DND-41 (cell line): ENCODE results near the gene SRC.
A peak's percentile ranks its signal among the peaks of the same experiment; 100 is the strongest.

Source experiments
- ATAC-seq: fragments of 200-7000 bp; cut with Tn5 transposase; 3 replicates; pipeline ENCODE4 v1.9.1; 2021; ENCODE audit warnings: low read depth; ENCODE audit not compliant: insufficient read depth
- DNase-seq: peaks from one replicate; pipeline ENCODE4 v3.0.0-alpha.2; 2020
- H2AFZ ChIP-seq: 2 replicates; pipeline ENCODE4 v1.6.0; 2012; ENCODE audit warnings: low read depth, low read length
- H3K27ac ChIP-seq: 2 replicates; pipeline ENCODE4 v1.5.1; 2012; ENCODE audit warnings: low read length, inconsistent platforms
- H3K27me3 ChIP-seq: fragments of 200-600 bp; sonication (generic); 2 replicates; pipeline ENCODE4 v1.6.0; 2012; ENCODE audit warnings: low read length, mild to moderate bottlenecking, inconsistent platforms; ENCODE audit not compliant: insufficient read depth, poor library complexity
- H3K36me3 ChIP-seq: 2 replicates; pipeline ENCODE4 v1.5.1; 2012; ENCODE audit warnings: low read length, inconsistent platforms; ENCODE audit not compliant: insufficient read depth
- H3K4me1 ChIP-seq: 2 replicates; pipeline ENCODE4 v1.5.1; 2012; ENCODE audit warnings: mild to moderate bottlenecking, low read length; ENCODE audit not compliant: insufficient read depth
- H3K4me2 ChIP-seq: 2 replicates; pipeline ENCODE4 v1.6.0; 2012; ENCODE audit warnings: mild to moderate bottlenecking, moderate library complexity, low read length, inconsistent platforms; ENCODE audit not compliant: insufficient read depth
- H3K4me3 ChIP-seq, 2 experiments: fragments of 200-600 bp in 1 of 2; shearing (Covaris generic) in 1 of 2; 2 replicates each; pipeline ENCODE4 v1.5.1; 2012 to 2016; ENCODE audit warnings: inconsistent platforms in 2 of 2, low read length in 2 of 2, mild to moderate bottlenecking in 2 of 2, low read depth in 1 of 2, moderate library complexity in 1 of 2
- H3K79me2 ChIP-seq: 2 replicates; pipeline ENCODE4 v1.6.0; 2012; ENCODE audit warnings: low read length, inconsistent platforms; ENCODE audit not compliant: insufficient read depth
- H3K9ac ChIP-seq: 2 replicates; pipeline ENCODE4 v1.6.0; 2012; ENCODE audit warnings: low read depth, mild to moderate bottlenecking, inconsistent platforms, low read length, moderate library complexity
- H3K9me3 ChIP-seq: 2 replicates; pipeline ENCODE4 v1.5.1; 2012; ENCODE audit warnings: low read length, moderate library complexity, mild to moderate bottlenecking, inconsistent platforms; ENCODE audit not compliant: insufficient read depth, severe bottlenecking
- H4K20me1 ChIP-seq: 2 replicates; pipeline ENCODE4 v1.6.0; 2012; ENCODE audit warnings: low read length; ENCODE audit not compliant: insufficient read depth
- EZH2 ChIP-seq: IDR thresholded peaks from 3 replicates; pipeline ENCODE4 v1.6.1; 2012; ENCODE audit warnings: borderline replicate concordance, low read depth, mild to moderate bottlenecking, moderate library complexity, low read length, inconsistent platforms; ENCODE audit not compliant: severe bottlenecking
- TF ChIP-seq, protein P1 (sequence below): IDR thresholded peaks from 2 replicates; pipeline ENCODE4 v1.5.1; 2012; ENCODE audit warnings: borderline replicate concordance, low read length, moderate library complexity, mild to moderate bottlenecking; ENCODE audit not compliant: poor library complexity, severe bottlenecking; ENCODE audit errors: extremely low read depth

SRC gene

GRCh38 chr20:37340998-37341397, 4.9 kb upstream of the SRC start:
- ATAC-seq: no peak

DNA sequence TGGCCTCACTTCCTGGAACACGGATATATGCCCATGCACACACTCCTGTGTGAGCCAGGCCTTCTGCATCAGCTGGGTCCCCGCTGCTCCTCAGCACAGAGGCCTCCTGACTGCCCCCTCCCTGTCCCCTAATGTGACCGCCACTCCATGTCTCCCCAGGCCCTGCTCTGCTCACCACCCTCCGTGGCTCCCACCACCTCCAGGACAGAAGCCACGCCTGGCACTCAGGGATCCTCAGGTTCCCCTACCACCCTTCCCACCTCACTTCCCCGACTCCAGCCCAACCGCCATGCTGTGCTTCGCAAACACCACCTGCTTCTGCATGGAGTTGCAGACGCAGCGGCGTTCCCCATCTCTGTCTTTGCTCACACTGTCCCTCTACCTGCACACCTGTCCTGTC, 4.3 kb upstream of the SRC start:
- peaks cover 8% of the 10 kb centered on the region for H3K4me1 ChIP-seq
- no peak overlapping the region for H3K9ac ChIP-seq
- no peaks in the 10 kb centered on the region for H3K36me3 ChIP-seq
- H3K4me2 ChIP-seq: no peak overlapping the region
- DNase-seq (no peak), ATAC-seq (no peak)
- H4K20me1 ChIP-seq: no peaks in the 10 kb centered on the region
- no peaks in the 10 kb centered on the region for H3K27me3 ChIP-seq
- no peaks in the 10 kb centered on the region for H3K9me3 ChIP-seq
- no peak for TF ChIP-seq EZH2
- TF ChIP-seq, protein P1, sequence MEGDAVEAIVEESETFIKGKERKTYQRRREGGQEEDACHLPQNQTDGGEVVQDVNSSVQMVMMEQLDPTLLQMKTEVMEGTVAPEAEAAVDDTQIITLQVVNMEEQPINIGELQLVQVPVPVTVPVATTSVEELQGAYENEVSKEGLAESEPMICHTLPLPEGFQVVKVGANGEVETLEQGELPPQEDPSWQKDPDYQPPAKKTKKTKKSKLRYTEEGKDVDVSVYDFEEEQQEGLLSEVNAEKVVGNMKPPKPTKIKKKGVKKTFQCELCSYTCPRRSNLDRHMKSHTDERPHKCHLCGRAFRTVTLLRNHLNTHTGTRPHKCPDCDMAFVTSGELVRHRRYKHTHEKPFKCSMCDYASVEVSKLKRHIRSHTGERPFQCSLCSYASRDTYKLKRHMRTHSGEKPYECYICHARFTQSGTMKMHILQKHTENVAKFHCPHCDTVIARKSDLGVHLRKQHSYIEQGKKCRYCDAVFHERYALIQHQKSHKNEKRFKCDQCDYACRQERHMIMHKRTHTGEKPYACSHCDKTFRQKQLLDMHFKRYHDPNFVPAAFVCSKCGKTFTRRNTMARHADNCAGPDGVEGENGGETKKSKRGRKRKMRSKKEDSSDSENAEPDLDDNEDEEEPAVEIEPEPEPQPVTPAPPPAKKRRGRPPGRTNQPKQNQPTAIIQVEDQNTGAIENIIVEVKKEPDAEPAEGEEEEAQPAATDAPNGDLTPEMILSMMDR: no peak
- H2AFZ ChIP-seq: no peak overlapping the region
- H3K27ac ChIP-seq: no peak overlapping the region
- H3K4me3 ChIP-seq: no peak overlapping the region
- H3K79me2 ChIP-seq: peaks cover under 1% of the 10 kb centered on the region; the same call in 1 of the 2 replicates

More at GRCh38 chr20:37340998-37341397, 4.9 kb upstream of the SRC start:
- H3K4me2 ChIP-seq: no peak overlapping the region
- no peaks in the 10 kb centered on the region for H3K9me3 ChIP-seq
- H3K36me3 ChIP-seq: no peaks in the 10 kb centered on the region
- no peak for DNase-seq
- TF ChIP-seq, protein P1: no peak
- TF ChIP-seq EZH2: no peak
- no peaks in the 10 kb centered on the region for H4K20me1 ChIP-seq
- H3K27ac ChIP-seq: no peak overlapping the region
- peaks cover 7% of the 10 kb centered on the region for H3K4me1 ChIP-seq
- no peak overlapping the region for H3K4me3 ChIP-seq
- H2AFZ ChIP-seq: no peak overlapping the region
- no peaks in the 10 kb centered on the region for H3K79me2 ChIP-seq
- H3K27me3 ChIP-seq: no peaks in the 10 kb centered on the region
- no peak overlapping the region for H3K9ac ChIP-seq

GRCh38 chr20:37342231-37343177, 3.4 kb upstream of the SRC start:
- Histone ChIP-seq H2AFZ (no peak overlapping the region), H3K4me1 (peaks cover 15% of the 10 kb centered on the region), H3K9ac (no peak overlapping the region), H4K20me1 (0 out of 2 replicates have a peak, but pooled peaks cover 2% of the 10 kb centered on the region), H3K79me2 (peaks cover 6% of the 10 kb centered on the region; the same call in 1 of the 2 replicates), H3K4me2 (no peak overlapping the region), H3K4me3 (no peak overlapping the region), H3K36me3 (no peaks in the 10 kb centered on the region), H3K9me3 (no peaks in the 10 kb centered on the region), H3K27me3 (no peaks in the 10 kb centered on the region), H3K27ac (no peak overlapping the region)
- ATAC-seq (no peak), DNase-seq (no peak)
- TF ChIP-seq EZH2: no peak
- TF ChIP-seq, protein P1: peak; percentile 9
